Ovary (tissue), 9 donors: ENCODE results near the gene RFC2. TPM values are rescaled to one million over a fixed set of nuclear protein-coding genes. Genes with fewer than 3 reads are reported as not detected.
"Not testable (repeated sequence)": the region's sequence is repeated elsewhere in the genome, so short reads cannot be mapped to it uniquely, and the experiment has no call there.

Experiments
- DNase-seq, 5 donors: peaks; one replicate each; pipeline ENCODE4 v3.0.0-alpha.2; 2019 to 2020
- H3K27ac ChIP-seq, 2 donors: fragments of 200-600 bp; one replicate each; pipeline versions ENCODE4 v1.5.1 to v1.8.0; 2019 to 2022
- H3K27me3 ChIP-seq: fragments of 200-600 bp; one replicate; pipeline ENCODE4 v1.8.0; 2022
- H3K36me3 ChIP-seq: fragments of 200-600 bp; sonication (generic); one replicate; pipeline ENCODE4 v1.5.1; 2019
- H3K4me1 ChIP-seq: one replicate; pipeline ENCODE4 v1.8.1; 2013; ENCODE audit warnings: mild to moderate bottlenecking, moderate library complexity; ENCODE audit not compliant: insufficient read depth
- H3K4me3 ChIP-seq: fragments of 200-600 bp; sonication (generic); one replicate; pipeline ENCODE4 v1.5.1; 2017
- H3K9me3 ChIP-seq, 2 donors: fragments of 200-600 bp in 1 of 2; sonication (generic) in 1 of 2; one replicate each; pipeline versions ENCODE4 v1.5.1 to v1.8.1; 2013 to 2019; ENCODE audit warnings: mild to moderate bottlenecking in 1 of 2, moderate library complexity in 1 of 2
- EP300 ChIP-seq: sonication (generic); formaldehyde crosslinking; IDR thresholded peaks from one replicate; pipeline ENCODE4 v1.6.1; 2017; ENCODE audit warnings: antibody characterized with exemption
- POLR2A ChIP-seq: fragments of 450-650 bp; IDR thresholded peaks from one replicate; pipeline ENCODE4 v1.6.1; 2017; ENCODE audit warnings: antibody characterized with exemption, mild to moderate bottlenecking, moderate library complexity
- WGBS, 3 donors: extraction: QIAGEN DNeasy Blood & Tissue Kit in 1 of 3; methylation state at CpG; one replicate each; pipeline versions ENCODE4 v1.1.5 to v1.1.7; 2013 to 2017; 5-methylcytosine and 5-hydroxymethylcytosine counted together
- intact Hi-C, 4 donors: fragments of 100-400 bp; cut with DNase I; formaldehyde crosslinking; loops; one replicate each; pipeline versions ENCODE4 v1.11.0 to v1.15.1; 2022 to 2023
- polyA plus RNA-seq, 2 donors: library from polyadenylated mRNA; stranded (reverse); fragments of 200-250 nt in 1 of 2; fragments of 350-450 nt in 1 of 2; fragmentation: Illumina TruSeq in 1 of 2; extraction: RNeasy Lipid Tissue Mini Kit (QIAGEN cat#74804) in 1 of 2; gene quantifications; one replicate each; pipeline ENCODE4 v1.2.3, GENCODE V29; 2013 to 2014
- total RNA-seq, 7 donors: library from RNA; depleted of rRNA in 2 of 7; stranded (reverse); fragments of >200 nt in 2 of 7; fragmentation: NEBNext Ultra II Directional in 3 of 7; extraction: Animal tissue kit (Norgen Biotek cat#: 25700) in 3 of 7; gene quantifications; one replicate each; pipeline versions ENCODE4 v1.1.0 to v1.2.4, GENCODE V29; 2016 to 2023
- TF ChIP-seq, protein P1 (sequence below), 3 donors: fragments of 450-650 bp in 2 of 3; fragments of 200-600 bp in 1 of 3; IDR thresholded peaks; one replicate each; pipeline versions ENCODE4 v1.5.1 to v1.8.0; 2016 to 2022; ENCODE audit warnings: antibody characterized with exemption in 3 of 3, mild to moderate bottlenecking in 1 of 3
- donor health status: DM: no; HTN: no; CAD: no; lungs with moderate emphysema.
- donor health status: DM: no; HTN: no; CAD: no.
- donor health status: Bipolar disorder and iron deficiency.
- donor health status: DM: yes; HTN: yes; CAD: no.
- donor health status: DM: no; HTN: no; CAD: no.
- donor health status: DM: yes; HTN: yes; CAD: no.

Gene RFC2
- total and polyA plus RNA-seq, 9 donors = 6.4 to 23.7 (median 16.6) TPM

DNA sequence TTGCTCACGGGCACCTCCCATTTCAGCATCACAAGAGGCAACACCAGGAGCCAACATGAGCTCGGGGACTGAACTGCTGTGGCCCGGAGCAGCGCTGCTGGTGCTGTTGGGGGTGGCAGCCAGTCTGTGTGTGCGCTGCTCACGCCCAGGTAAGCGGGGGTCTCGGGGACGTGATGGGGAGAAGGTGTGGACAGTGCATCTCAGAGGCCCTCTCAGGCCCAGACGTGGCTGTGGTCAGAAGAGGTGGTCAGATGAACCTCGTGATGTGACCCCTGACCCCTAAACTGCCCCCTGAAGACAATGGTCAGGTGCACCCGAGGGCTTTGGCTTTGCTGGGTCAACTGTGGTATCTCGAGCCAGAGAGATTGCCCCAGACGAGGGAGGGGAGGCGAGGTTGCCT, 38.3 kb downstream of the RFC2 start:
- intact Hi-C loops = no loop called here

DNA sequence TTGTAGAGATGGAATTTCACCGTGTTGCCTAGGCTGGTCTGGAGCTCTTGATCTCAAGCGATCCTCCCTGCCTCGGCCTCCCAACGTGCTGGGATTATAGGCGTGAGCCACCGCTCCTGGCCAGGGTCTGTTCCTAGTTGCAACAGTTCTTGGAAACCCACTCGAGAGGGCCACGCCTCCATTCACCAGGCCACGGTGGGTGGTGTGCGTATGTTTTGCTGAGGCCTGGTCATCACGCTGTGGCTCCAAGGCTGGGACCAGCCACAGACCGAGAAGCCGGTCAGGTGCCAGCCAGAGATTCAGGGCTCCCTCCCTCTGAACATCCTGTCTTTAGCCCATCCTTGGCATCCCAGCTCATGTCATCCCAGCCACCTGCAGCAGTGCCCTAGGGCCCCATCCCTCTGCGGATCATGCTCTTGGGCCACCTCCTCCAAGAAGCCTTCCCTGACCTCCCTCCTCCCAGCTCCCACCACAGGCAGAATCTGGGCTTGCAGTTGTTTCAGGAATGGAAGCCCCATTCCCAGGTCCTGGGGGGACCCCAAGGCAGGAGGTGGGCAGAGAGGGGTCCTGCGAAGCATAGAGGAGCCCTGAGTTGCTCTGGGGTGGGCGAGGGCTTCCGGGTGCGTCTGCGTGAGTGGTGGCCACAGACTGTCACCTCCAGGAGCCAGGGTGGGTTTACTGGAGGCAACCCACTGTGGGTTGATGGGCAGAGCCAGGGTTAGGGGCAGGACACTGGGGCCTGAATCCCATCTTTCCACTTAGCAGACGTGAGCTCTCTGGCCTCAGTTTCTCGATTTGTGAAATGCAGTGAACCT, 39.2 kb downstream of the RFC2 start:
- 81 to 89% (median 82%) methylated on average over 21 of the region's 21 CpGs for WGBS, 3 donors
- intact Hi-C loops = no loop called here
- no peak for DNase-seq
- no peak overlapping the region for H3K27ac ChIP-seq
- no peaks in the 10 kb centered on the region for H3K9me3 ChIP-seq
- no peak for TF ChIP-seq EP300
- TF ChIP-seq, protein P1, sequence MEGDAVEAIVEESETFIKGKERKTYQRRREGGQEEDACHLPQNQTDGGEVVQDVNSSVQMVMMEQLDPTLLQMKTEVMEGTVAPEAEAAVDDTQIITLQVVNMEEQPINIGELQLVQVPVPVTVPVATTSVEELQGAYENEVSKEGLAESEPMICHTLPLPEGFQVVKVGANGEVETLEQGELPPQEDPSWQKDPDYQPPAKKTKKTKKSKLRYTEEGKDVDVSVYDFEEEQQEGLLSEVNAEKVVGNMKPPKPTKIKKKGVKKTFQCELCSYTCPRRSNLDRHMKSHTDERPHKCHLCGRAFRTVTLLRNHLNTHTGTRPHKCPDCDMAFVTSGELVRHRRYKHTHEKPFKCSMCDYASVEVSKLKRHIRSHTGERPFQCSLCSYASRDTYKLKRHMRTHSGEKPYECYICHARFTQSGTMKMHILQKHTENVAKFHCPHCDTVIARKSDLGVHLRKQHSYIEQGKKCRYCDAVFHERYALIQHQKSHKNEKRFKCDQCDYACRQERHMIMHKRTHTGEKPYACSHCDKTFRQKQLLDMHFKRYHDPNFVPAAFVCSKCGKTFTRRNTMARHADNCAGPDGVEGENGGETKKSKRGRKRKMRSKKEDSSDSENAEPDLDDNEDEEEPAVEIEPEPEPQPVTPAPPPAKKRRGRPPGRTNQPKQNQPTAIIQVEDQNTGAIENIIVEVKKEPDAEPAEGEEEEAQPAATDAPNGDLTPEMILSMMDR (IDR thresholded peaks at IDR 0.05) = no peak
- no peak for TF ChIP-seq POLR2A
- no peak overlapping the region for H3K4me3 ChIP-seq
- H3K36me3 ChIP-seq = no peaks in the 10 kb centered on the region
- H3K27me3 ChIP-seq = no peaks in the 10 kb centered on the region
- no peaks in the 10 kb centered on the region for H3K4me1 ChIP-seq

More for the DNA sequence above, 38.3 kb downstream of the RFC2 start:
- Histone ChIP-seq H3K36me3 (no peaks in the 10 kb centered on the region), H3K9me3 (no peaks in the 10 kb centered on the region), H3K27me3 (no peaks in the 10 kb centered on the region), H3K4me1 (no peaks in the 10 kb centered on the region), H3K4me3 (no peak overlapping the region), H3K27ac (no peak overlapping the region)
- 76 to 83% (median 77%) methylated on average over 15 of the region's 15 CpGs for WGBS, 3 donors
- no peak for TF ChIP-seq POLR2A
- TF ChIP-seq, protein P1 (IDR thresholded peaks at IDR 0.05) = no peak
- TF ChIP-seq EP300 = no peak
- DNase-seq = no peak

DNA sequence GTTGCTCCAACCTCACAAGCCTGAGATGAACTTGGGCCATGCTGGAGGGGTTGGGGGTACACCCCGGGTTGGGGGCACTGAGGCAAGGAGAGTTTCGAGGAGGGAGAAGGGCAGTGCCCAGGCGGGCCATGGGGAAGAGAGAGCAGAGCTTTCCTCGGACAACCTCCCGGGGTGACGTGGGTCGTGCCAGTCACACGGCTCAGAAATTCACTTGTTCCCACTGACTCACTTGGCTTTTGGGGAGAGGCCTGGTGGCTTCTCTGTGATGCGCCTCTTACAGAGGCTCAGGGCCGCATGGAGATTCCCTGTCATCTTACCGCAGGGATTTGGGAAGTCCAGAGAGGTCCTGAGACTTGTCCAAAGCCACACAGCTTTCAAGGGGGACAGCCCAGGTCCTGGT, 41.5 kb downstream of the RFC2 start:
- Histone ChIP-seq H3K9me3 (no peaks in the 10 kb centered on the region), H3K27me3 (no peaks in the 10 kb centered on the region), H3K4me1 (no peaks in the 10 kb centered on the region), H3K27ac (no peak overlapping the region), H3K36me3 (no peaks in the 10 kb centered on the region), H3K4me3 (no peak overlapping the region)
- intact Hi-C loops = no loop called here
- TF ChIP-seq POLR2A = no peak
- no peak for TF ChIP-seq EP300
- TF ChIP-seq, protein P1 (IDR thresholded peaks at IDR 0.05) = no peak
- no peak for DNase-seq
- WGBS, 3 donors = 75 to 91% (median 83%) methylated on average over 3 to 11 of the region's 11 CpGs

DNA sequence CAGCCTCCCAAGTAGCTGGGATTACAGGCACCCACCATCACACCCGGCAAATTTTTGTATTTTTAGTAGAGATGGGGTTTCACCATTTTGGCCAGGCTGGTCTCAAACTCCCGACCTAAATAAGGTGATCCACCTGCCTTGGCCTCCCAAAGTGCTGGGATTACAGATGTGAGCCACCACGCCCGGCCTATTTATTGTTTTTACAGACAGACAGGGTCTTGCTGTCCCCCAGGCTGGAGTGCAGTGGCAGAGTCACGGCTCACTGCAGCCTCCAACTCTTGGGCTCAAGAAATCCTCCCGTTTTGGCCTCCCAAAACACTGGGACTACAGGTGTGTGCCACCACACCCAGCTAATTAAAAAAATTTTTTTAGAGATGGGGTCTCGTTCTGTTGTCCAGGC, 46.0 kb downstream of the RFC2 start:
- not testable (repeated sequence) for H3K9me3 ChIP-seq, H3K4me3 ChIP-seq, H3K27ac ChIP-seq, H3K27me3 ChIP-seq, H3K36me3 ChIP-seq, H3K4me1 ChIP-seq
- intact Hi-C loops = loop anchor here in 3 of 4 donors (5.0 to 10.0 kb wide), 2 partner anchors 143 to 194 kb away; no protein-coding TSS in a partner anchor
- 86 to 89% (median 88%) methylated on average over 7 of the region's 7 CpGs for WGBS, 3 donors
- peak in 1 of 5 donors; percentile 6 for DNase-seq

DNA sequence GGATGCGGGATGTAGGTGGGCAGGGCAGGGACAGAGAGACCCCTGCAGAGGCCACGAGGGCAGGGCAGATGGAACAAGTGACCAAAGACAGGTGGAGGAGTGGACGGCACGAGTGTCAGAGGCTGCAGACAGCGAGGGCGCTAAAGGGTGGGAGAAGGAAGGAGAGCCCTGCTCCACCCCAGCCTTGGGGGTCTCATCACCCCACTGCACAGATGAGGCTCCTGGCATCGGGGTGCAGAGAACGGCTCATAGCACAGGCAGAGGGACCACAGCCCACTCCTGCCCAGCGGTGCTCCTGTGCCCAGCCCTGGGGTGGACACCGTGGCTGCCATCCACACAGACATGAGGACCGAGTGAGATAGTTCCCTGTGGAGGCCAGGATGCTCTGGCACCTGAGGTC, 46.6 kb downstream of the RFC2 start:
- no peaks in the 10 kb centered on the region for H3K4me1 ChIP-seq
- DNase-seq = peak in 1 of 5 donors; percentile 6
- no peaks in the 10 kb centered on the region for H3K9me3 ChIP-seq
- WGBS, 3 donors = 79 to 86% (median 80%) methylated on average over 11 of the region's 11 CpGs
- H3K27me3 ChIP-seq = no peaks in the 10 kb centered on the region
- no peak overlapping the region for H3K27ac ChIP-seq
- TF ChIP-seq EP300 (no peak), POLR2A (no peak)
- TF ChIP-seq, protein P1 (IDR thresholded peaks at IDR 0.05) = no peak
- H3K4me3 ChIP-seq = no peak overlapping the region
- intact Hi-C loops = loop anchor here (2.0 to 10.0 kb wide), 3 partner anchors 143 to 195 kb away; no protein-coding TSS in a partner anchor
- no peaks in the 10 kb centered on the region for H3K36me3 ChIP-seq
